ENCODE results near the gene TAF4. TPM values are rescaled to one million over a fixed set of nuclear protein-coding genes. Genes with fewer than 3 reads are reported as not detected.

TAF4 gene
- total and polyA plus RNA-seq, 2 of the 13 experiments (the other 11 are each of a cell fraction or from before 2014, with no cell fraction given) = 5.9 to 12.0 TPM

DNA sequence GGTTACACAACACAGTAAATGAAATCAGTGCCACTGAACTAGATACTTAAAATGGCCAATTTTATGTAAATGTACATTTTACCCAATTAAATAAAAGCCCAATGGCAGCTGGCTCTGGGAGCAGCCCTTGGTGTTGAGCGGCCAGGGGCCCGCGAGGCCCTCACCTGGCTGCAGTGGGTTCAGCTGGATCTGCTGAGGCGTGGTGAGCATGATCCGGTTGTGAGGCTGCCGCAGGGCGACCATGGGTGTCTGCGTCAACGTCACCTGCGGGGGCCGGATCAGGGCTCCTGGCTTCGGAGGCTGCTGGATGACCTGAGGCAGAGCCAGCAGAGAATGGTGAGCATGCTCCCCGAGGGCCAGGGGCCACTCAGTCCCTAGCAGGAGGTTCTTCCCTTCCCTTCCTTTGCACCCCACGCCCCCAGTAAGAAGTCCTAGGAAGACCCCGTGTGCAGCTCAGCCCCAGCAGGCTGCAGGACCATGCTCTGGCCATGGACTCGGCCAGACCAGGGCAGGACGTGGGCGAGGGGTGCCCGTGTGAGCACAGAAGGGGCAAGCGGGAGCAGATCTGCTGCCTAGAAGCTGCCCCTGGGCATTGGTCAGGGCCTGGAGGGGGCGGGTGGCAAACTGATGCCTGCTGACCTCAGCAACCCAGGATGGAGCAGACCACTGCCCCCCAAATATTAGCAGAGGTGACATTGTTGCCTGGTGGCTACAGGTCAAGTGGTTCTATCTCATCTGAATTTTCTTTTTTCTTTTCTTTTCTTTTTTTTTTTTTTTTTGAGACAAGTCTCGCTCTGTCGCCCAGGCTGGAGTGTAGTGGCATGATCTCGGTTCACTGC, 61.9 kb downstream of the TAF4 start (continued):
- TF ChIP-seq, protein P1, sequence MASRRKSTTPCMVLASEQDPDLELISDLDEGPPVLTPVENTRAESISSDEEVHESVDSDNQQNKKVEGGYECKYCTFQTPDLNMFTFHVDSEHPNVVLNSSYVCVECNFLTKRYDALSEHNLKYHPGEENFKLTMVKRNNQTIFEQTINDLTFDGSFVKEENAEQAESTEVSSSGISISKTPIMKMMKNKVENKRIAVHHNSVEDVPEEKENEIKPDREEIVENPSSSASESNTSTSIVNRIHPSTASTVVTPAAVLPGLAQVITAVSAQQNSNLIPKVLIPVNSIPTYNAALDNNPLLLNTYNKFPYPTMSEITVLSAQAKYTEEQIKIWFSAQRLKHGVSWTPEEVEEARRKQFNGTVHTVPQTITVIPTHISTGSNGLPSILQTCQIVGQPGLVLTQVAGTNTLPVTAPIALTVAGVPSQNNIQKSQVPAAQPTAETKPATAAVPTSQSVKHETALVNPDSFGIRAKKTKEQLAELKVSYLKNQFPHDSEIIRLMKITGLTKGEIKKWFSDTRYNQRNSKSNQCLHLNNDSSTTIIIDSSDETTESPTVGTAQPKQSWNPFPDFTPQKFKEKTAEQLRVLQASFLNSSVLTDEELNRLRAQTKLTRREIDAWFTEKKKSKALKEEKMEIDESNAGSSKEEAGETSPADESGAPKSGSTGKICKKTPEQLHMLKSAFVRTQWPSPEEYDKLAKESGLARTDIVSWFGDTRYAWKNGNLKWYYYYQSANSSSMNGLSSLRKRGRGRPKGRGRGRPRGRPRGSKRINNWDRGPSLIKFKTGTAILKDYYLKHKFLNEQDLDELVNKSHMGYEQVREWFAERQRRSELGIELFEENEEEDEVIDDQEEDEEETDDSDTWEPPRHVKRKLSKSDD (CRISPR knock-in tag; IDR thresholded peaks at IDR 0.05; ENCODE audit: low read depth) = no peak
- no peak for TF ChIP-seq ZNF709 (CRISPR knock-in tag; IDR thresholded peaks at IDR 0.05)
- peak; percentile 17; the same call in 1 of the 2 replicates for TF ChIP-seq ZNF768 (CRISPR knock-in tag; IDR thresholded peaks at IDR 0.05)
- TF ChIP-seq, protein P2, sequence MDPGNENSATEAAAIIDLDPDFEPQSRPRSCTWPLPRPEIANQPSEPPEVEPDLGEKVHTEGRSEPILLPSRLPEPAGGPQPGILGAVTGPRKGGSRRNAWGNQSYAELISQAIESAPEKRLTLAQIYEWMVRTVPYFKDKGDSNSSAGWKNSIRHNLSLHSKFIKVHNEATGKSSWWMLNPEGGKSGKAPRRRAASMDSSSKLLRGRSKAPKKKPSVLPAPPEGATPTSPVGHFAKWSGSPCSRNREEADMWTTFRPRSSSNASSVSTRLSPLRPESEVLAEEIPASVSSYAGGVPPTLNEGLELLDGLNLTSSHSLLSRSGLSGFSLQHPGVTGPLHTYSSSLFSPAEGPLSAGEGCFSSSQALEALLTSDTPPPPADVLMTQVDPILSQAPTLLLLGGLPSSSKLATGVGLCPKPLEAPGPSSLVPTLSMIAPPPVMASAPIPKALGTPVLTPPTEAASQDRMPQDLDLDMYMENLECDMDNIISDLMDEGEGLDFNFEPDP (CRISPR knock-in tag; conservative IDR thresholded peaks at IDR 0.05) = no peak
- TF ChIP-seq ZNF12 (CRISPR knock-in tag; IDR thresholded peaks at IDR 0.05) = no peak
- TF ChIP-seq, protein P3, sequence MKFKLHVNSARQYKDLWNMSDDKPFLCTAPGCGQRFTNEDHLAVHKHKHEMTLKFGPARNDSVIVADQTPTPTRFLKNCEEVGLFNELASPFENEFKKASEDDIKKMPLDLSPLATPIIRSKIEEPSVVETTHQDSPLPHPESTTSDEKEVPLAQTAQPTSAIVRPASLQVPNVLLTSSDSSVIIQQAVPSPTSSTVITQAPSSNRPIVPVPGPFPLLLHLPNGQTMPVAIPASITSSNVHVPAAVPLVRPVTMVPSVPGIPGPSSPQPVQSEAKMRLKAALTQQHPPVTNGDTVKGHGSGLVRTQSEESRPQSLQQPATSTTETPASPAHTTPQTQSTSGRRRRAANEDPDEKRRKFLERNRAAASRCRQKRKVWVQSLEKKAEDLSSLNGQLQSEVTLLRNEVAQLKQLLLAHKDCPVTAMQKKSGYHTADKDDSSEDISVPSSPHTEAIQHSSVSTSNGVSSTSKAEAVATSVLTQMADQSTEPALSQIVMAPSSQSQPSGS (CRISPR knock-in tag; IDR thresholded peaks at IDR 0.05) = no peak
- TF ChIP-seq ZFAT (CRISPR knock-in tag; conservative IDR thresholded peaks at IDR 0.05) = no peak
- TF ChIP-seq NR1H2 (CRISPR knock-in tag; IDR thresholded peaks at IDR 0.05; ENCODE audit: borderline replicate concordance, low read depth) = no peak
- TF ChIP-seq, protein P4, sequence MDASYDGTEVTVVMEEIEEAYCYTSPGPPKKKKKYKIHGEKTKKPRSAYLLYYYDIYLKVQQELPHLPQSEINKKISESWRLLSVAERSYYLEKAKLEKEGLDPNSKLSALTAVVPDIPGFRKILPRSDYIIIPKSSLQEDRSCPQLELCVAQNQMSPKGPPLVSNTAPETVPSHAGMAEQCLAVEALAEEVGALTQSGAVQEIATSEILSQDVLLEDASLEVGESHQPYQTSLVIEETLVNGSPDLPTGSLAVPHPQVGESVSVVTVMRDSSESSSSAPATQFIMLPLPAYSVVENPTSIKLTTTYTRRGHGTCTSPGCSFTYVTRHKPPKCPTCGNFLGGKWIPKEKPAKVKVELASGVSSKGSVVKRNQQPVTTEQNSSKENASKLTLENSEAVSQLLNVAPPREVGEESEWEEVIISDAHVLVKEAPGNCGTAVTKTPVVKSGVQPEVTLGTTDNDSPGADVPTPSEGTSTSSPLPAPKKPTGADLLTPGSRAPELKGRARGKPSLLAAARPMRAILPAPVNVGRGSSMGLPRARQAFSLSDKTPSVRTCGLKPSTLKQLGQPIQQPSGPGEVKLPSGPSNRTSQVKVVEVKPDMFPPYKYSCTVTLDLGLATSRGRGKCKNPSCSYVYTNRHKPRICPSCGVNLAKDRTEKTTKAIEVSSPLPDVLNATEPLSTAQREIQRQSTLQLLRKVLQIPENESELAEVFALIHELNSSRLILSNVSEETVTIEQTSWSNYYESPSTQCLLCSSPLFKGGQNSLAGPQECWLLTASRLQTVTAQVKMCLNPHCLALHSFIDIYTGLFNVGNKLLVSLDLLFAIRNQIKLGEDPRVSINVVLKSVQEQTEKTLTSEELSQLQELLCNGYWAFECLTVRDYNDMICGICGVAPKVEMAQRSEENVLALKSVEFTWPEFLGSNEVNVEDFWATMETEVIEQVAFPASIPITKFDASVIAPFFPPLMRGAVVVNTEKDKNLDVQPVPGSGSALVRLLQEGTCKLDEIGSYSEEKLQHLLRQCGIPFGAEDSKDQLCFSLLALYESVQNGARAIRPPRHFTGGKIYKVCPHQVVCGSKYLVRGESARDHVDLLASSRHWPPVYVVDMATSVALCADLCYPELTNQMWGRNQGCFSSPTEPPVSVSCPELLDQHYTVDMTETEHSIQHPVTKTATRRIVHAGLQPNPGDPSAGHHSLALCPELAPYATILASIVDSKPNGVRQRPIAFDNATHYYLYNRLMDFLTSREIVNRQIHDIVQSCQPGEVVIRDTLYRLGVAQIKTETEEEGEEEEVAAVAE (CRISPR knock-in tag; IDR thresholded peaks at IDR 0.05; ENCODE audit: borderline replicate concordance) = no peak
- TF ChIP-seq, protein P5, sequence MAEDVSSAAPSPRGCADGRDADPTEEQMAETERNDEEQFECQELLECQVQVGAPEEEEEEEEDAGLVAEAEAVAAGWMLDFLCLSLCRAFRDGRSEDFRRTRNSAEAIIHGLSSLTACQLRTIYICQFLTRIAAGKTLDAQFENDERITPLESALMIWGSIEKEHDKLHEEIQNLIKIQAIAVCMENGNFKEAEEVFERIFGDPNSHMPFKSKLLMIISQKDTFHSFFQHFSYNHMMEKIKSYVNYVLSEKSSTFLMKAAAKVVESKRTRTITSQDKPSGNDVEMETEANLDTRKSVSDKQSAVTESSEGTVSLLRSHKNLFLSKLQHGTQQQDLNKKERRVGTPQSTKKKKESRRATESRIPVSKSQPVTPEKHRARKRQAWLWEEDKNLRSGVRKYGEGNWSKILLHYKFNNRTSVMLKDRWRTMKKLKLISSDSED (CRISPR knock-in tag; IDR thresholded peaks at IDR 0.05) = no peak
- TF ChIP-seq ZNF672 (CRISPR knock-in tag; IDR thresholded peaks at IDR 0.05) = no peak
- TF ChIP-seq SNRNP70 (IDR thresholded peaks at IDR 0.05; ENCODE audit: low read depth, low read length) = no peak
- TF ChIP-seq, protein P6, sequence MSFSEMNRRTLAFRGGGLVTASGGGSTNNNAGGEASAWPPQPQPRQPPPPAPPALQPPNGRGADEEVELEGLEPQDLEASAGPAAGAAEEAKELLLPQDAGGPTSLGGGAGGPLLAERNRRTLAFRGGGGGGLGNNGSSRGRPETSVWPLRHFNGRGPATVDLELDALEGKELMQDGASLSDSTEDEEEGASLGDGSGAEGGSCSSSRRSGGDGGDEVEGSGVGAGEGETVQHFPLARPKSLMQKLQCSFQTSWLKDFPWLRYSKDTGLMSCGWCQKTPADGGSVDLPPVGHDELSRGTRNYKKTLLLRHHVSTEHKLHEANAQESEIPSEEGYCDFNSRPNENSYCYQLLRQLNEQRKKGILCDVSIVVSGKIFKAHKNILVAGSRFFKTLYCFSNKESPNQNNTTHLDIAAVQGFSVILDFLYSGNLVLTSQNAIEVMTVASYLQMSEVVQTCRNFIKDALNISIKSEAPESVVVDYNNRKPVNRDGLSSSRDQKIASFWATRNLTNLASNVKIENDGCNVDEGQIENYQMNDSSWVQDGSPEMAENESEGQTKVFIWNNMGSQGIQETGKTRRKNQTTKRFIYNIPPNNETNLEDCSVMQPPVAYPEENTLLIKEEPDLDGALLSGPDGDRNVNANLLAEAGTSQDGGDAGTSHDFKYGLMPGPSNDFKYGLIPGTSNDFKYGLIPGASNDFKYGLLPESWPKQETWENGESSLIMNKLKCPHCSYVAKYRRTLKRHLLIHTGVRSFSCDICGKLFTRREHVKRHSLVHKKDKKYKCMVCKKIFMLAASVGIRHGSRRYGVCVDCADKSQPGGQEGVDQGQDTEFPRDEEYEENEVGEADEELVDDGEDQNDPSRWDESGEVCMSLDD (CRISPR knock-in tag; IDR thresholded peaks at IDR 0.05; ENCODE audit: borderline replicate concordance) = no peak
- no peak for TF ChIP-seq ZBTB21 (CRISPR knock-in tag; IDR thresholded peaks at IDR 0.05)

Data from HepG2 (cell line).